Keratinocyte (primary cell): ENCODE measurements around the gene CFAP45.

Experiments
- CTCF ChIP-seq, 3 experiments: IDR thresholded peaks in 1 of 3; conservative IDR thresholded peaks in 1 of 3; optimal IDR thresholded peaks in 1 of 3; 2 replicates in 2 of 3; 3 replicates in 1 of 3; pipeline versions ENCODE3 to v1.5.1; 2011; ENCODE audit warnings: low read length in 3 of 3, mild to moderate bottlenecking in 3 of 3, moderate library complexity in 2 of 3, control low read depth in 1 of 3, inconsistent platforms in 1 of 3; ENCODE audit not compliant: insufficient read depth in 2 of 3; ENCODE audit errors: extremely low read depth in 1 of 3
- EZH2 ChIP-seq: IDR thresholded peaks from one replicate; pipeline ENCODE4 v1.6.1; 2012; ENCODE audit warnings: inconsistent platforms, mild to moderate bottlenecking, low read length, moderate library complexity

GRCh38 chr1:159896546-159896930 is 3.4 kb downstream of the CFAP45 start:
- TF ChIP-seq CTCF (optimal IDR thresholded peaks at IDR 0.05 in 1 of 3, IDR thresholded peaks at IDR 0.05 in 1 of 3, conservative IDR thresholded peaks at IDR 0.05 in 1 of 3; ENCODE audit: extremely low read depth in 1 of 3, insufficient read depth in 2 of 3, low read length in 3 of 3) (no peak), EZH2 (no peak)
